Panc1 (cell line): ENCODE data around the gene NXPH4. TPM values are rescaled to one million over a fixed set of nuclear protein-coding genes. Genes with fewer than 3 reads are reported as not detected.

Source experiments
- ATAC-seq: fragments of 200-7000 bp; cut with Tn5 transposase; 2 replicates; pipeline ENCODE4 v1.9.1; 2020; ENCODE audit warnings: mild to moderate bottlenecking, moderate library complexity
- BruUV-seq: library from RNA; stranded (reverse); fragments of 400-500 nt; replicated peaks from 2 replicates; lab custom pipeline; 2021; lab: Mats Ljungman, UMichigan
- CTCF ChIA-PET: fragments of 300-600 bp; sonication (Branson Sonifier 250); formaldehyde crosslinking; loops from one replicate; lab custom pipeline; 2022; ENCODE audit warnings: antibody characterized with exemption; lab: Charles Lee
- POLR2A ChIA-PET: fragments of 300-600 bp; sonication (Branson Sonifier 250); formaldehyde crosslinking; loops from one replicate; lab custom pipeline; 2022; ENCODE audit warnings: antibody characterized with exemption; lab: Charles Lee
- DNase-seq: peaks from one replicate; pipeline ENCODE4 v3.0.0-alpha.2; 2010; ENCODE audit warnings: low read depth, low spot score
- H3K27ac ChIP-seq: 2 replicates; pipeline ENCODE4 v1.5.1; 2011; ENCODE audit warnings: mild to moderate bottlenecking, low read length, inconsistent platforms
- H3K27me3 ChIP-seq: fragments of 200-500 bp; sonication (Bioruptor generic); 2 replicates; pipeline ENCODE4 v1.6.0; 2014; ENCODE audit warnings: low read length, inconsistent platforms; ENCODE audit not compliant: control insufficient read depth, insufficient read depth
- H3K36me3 ChIP-seq: fragments of 200-500 bp; sonication (Bioruptor generic); 2 replicates; pipeline ENCODE4 v1.5.1; 2014; ENCODE audit warnings: inconsistent platforms, mild to moderate bottlenecking, low read length, moderate library complexity; ENCODE audit not compliant: control insufficient read depth, insufficient read depth
- H3K4me1 ChIP-seq: 2 replicates; pipeline ENCODE4 v1.5.1; 2011; ENCODE audit warnings: inconsistent platforms, mild to moderate bottlenecking, low read length, moderate library complexity; ENCODE audit not compliant: control insufficient read depth, insufficient read depth
- H3K4me3 ChIP-seq, 2 experiments: 2 replicates each; pipeline ENCODE4 v1.5.1; 2011 to 2012; ENCODE audit warnings: low read depth in 2 of 2, low read length in 2 of 2, mild to moderate bottlenecking in 2 of 2, inconsistent platforms in 1 of 2, moderate library complexity in 1 of 2
- H3K9me3 ChIP-seq: fragments of 200-500 bp; sonication (Bioruptor generic); 2 replicates; pipeline ENCODE4 v1.5.1; 2014; ENCODE audit warnings: low read depth, mild to moderate bottlenecking, inconsistent platforms, low read length, moderate library complexity; ENCODE audit not compliant: control insufficient read depth, insufficient read depth
- CTCF ChIP-seq: fragments of 450-650 bp; IDR thresholded peaks from 2 replicates; pipeline ENCODE4 v1.5.1; 2017; ENCODE audit warnings: mild to moderate bottlenecking
- POLR2AphosphoS5 ChIP-seq: IDR thresholded peaks from 2 replicates; pipeline ENCODE4 v1.6.1; 2012; ENCODE audit warnings: mild to moderate bottlenecking, low read depth, low read length, moderate library complexity
- REST ChIP-seq, 2 experiments: IDR thresholded peaks; 2 replicates each; pipeline ENCODE4 v1.6.1; 2011 to 2012; ENCODE audit warnings: low read depth in 2 of 2, control low read depth in 1 of 2, low read length in 1 of 2, mild to moderate bottlenecking in 1 of 2, moderate library complexity in 1 of 2; ENCODE audit not compliant: insufficient read depth in 1 of 2
- SIN3A ChIP-seq: IDR thresholded peaks from 2 replicates; pipeline ENCODE4 v1.6.1; 2012; ENCODE audit warnings: low read depth, mild to moderate bottlenecking, low read length, moderate library complexity, borderline replicate concordance; ENCODE audit not compliant: insufficient read depth
- TCF7L2 ChIP-seq: IDR thresholded peaks from 2 replicates; pipeline ENCODE4 v1.6.1; 2011; ENCODE audit warnings: mild to moderate bottlenecking, low read depth, low read length, inconsistent platforms
- in situ Hi-C: cut with HindIII; loops from 2 replicates; pipeline ENCODE4 v1.10.0; 2016; ENCODE audit warnings: low sequenced_read_pairs, low pct_unique_long_range_greater_than_20kb
- intact Hi-C: fragments of 100-400 bp; cut with micrococcal nuclease; formaldehyde crosslinking; loops from one replicate; pipeline ENCODE4 v1.10.0; 2022; ENCODE audit not compliant: unreplicated experiment
- total RNA-seq: library from RNA; stranded (reverse); gene quantifications from one replicate; pipeline ENCODE4 v1.2.1, GENCODE V29; 2021; ENCODE audit not compliant: unreplicated experiment

NXPH4 gene
- total RNA-seq, 1 experiment from 2014 or later = 2.1 TPM

GRCh38 chr12:57255916-57256315 lies 39.3 kb downstream of the NXPH4 start:
- no TSS peak for BruUV-seq
- DNase-seq = no peak
- CTCF ChIA-PET = no interaction called here
- in situ Hi-C loops = no loop called here
- ATAC-seq = no peak
- Histone ChIP-seq H3K27ac (no peak overlapping the region), H3K4me3 (no peak overlapping the region), H3K9me3 (no peaks in the 10 kb centered on the region), H3K4me1 (no peaks in the 10 kb centered on the region), H3K36me3 (no peaks in the 10 kb centered on the region), H3K27me3 (no peaks in the 10 kb centered on the region)
- intact Hi-C loops = no loop called here
- no peak for TF ChIP-seq SIN3A
- TF ChIP-seq TCF7L2 = no peak
- no peak for TF ChIP-seq CTCF
- no peak for TF ChIP-seq REST (IDR thresholded peaks at IDR 0.05; ENCODE audit: insufficient read depth in 1 of 2, low read depth in 2 of 2, low read length in 1 of 2)
- no peak for TF ChIP-seq POLR2AphosphoS5
- POLR2A ChIA-PET = no interaction called here

- in situ Hi-C loops (no loop called here), intact Hi-C loops (no loop called here)
- Histone ChIP-seq H3K9me3 (no peaks in the 10 kb centered on the region), H3K27me3 (no peaks in the 10 kb centered on the region), H3K4me1 (no peaks in the 10 kb centered on the region), H3K36me3 (no peaks in the 10 kb centered on the region), H3K27ac (no peak overlapping the region), H3K4me3 (no peak overlapping the region)
- TF ChIP-seq CTCF = no peak
- no peak for TF ChIP-seq REST (IDR thresholded peaks at IDR 0.05; ENCODE audit: insufficient read depth in 1 of 2, low read depth in 2 of 2, low read length in 1 of 2)
- no peak for TF ChIP-seq SIN3A
- TF ChIP-seq TCF7L2 = no peak
- TF ChIP-seq POLR2AphosphoS5 = no peak
- BruUV-seq = no TSS peak
- no peak for ATAC-seq
- DNase-seq = no peak
- ChIA-PET CTCF (no interaction called here), POLR2A (interaction anchor here (0.6 kb wide), 1 partner anchor 194 kb away, joined by 3 read pairs; no protein-coding TSS in a partner anchor)
Observed at GRCh38 chr12:57258977-57259970, 42.7 kb downstream of the NXPH4 start.
